H4 (cell line): ENCODE data around the gene PRKG1. TPM values are rescaled to one million over a fixed set of nuclear protein-coding genes. Genes with fewer than 3 reads are reported as not detected.
"Not testable (repeated sequence)": the region's sequence is repeated elsewhere in the genome, so short reads cannot be mapped to it uniquely, and the experiment has no call there.

Experiments used
- DNase-seq: peaks from one replicate; pipeline ENCODE4 v3.0.0-alpha.2; 2015; ENCODE audit warnings: low spot score
- total RNA-seq: library from RNA; depleted of rRNA; stranded (reverse); fragments of >200 nt; shearing (Covaris generic); gene quantifications from 2 replicates; pipeline ENCODE4 v1.2.3, GENCODE V29; 2014

The PRKG1 gene
- total RNA-seq, 1 experiment from 2014 or later = 3.4 TPM

DNA sequence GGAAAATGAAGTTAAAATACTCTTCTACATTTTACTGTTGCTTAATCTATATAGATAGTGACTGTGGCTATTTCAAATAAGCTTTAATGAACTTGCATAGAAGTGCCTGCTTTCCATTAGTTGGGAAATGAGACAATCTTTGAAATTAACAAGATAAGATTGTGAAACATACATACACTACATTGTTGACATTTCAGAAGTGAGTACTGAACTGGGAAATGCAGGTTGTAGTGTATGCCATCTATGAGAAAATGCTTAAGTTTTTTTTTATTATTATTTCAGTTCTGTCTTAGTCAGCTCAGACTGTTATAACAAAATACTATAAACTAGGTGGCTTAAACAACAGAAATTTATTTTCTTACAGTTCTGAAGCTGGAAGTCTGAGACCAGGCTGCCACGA is 674.7 kb downstream of the PRKG1 start:
- DNase-seq = no peak

DNA sequence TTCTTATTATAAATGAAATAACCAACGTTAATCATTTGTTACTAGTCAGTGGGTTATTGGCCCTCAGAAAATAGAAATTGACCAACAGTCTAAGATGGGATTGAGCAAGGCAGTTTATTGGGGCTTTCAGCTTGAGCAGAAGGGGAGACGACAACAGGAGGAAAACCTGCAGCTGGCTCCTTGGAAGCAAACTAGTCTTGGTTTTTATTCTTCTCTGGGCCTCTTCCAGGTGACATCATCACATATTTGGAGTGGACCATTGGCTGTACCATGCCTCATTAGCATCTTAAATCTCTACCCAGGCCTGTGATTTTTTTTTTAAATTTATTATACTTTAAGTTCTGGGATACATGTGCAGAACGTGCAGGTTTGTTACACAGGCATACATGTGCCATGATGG is 684.1 kb downstream of the PRKG1 start:
- no peak for DNase-seq

DNA sequence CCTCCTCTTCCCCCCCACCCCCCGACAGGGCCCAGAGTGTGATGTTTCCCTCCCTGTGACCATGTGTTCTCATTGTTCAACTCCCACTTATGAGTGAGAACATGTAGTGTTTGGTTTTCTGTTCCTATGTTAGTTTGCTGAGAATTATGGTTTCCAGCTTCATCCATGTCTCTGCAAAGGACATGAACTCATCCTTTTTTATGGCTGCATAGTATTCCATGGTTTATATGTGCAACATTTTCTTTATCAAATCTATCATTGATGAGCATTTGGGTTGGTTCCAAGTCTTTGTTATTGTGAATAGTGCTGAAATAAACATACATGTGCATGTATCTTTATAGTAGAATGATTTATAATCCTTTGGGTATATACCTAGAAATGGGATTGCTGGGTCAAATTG is 684.6 kb downstream of the PRKG1 start:
- not testable (repeated sequence) for DNase-seq

DNA sequence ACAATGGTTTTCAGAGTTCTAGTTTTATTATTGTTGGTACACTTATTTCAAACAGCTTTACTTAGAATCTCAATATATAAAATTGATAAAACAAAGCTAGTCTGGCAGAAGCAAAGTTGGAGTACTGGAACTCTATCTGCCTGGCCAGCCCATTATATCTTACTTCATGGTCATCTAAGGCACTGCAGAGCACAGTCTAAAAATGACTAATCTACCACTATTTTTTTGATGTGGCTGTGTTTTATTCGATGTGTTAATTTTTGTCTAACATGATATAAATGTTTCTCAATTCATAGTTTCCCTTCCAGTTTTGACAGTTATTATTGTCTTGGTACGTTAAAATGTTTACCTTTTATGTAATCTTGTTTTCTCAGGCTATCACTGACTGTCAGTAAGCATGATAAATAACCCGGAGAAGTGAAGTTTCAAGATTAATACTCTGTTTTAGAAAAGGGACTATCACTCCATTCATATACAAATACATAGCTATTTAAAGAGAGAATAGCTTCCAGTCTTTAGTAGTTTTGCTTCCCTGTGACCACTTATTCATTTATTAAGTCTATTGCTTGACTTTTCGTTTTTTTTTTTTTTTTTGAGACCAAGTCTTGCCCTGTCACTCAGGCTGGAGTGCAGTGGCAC is 685.7 kb downstream of the PRKG1 start:
- no peak for DNase-seq

DNA sequence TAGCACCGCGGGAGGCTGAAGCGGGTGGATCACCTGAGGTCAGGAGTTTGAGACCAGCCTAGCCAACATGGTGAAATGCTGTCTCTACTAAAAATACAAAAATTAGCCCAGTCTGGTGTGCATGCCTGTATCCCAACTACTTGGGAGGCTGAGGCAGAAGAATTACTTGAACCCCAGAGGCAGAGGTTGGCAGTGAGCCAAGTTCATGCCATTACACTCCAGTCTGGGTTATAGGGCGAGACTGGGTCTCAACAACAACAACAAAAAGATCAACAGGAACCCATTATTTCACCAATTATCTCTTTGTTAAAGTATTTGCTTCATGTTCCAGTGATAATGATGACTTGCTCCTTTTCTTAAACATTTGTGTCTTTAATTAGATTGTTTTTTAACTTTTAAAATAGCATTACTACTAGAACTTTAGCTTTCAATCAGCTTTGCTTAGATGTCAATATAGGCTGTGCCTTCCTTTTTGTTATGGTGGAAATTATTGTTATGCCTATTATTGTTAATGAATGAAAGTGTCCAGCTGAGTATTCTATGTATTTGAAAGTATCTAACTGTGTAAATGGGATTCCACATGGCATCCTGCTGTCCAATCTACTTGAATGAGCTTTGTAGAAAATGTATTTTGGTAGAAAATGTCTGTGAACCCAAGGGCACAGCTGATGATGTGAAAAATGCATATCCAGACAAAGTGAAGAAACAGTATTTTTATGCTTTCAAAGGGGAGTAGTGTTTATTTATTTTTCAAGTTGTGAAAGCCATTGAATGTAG is 686.8 kb downstream of the PRKG1 start:
- no peak for DNase-seq

DNA sequence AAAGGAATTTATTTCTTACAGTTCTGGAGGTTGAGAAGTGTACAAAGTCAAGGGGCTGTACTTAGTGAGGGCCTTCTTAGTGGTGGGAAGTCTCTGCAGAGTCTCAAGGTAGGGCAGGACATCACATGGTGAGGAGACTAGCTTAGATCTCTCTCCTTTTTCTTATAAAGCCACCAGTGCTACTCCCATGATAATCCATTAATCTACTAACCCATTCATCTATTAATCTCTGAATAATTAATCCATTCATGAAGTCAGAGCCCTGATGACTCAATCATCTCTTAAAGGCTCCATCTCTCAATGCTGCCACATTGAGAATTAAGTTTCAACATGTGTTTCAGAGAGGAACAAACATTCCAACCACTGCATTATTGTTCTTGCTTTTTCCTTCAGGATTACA is 689.5 kb downstream of the PRKG1 start:
- DNase-seq = no peak

DNA sequence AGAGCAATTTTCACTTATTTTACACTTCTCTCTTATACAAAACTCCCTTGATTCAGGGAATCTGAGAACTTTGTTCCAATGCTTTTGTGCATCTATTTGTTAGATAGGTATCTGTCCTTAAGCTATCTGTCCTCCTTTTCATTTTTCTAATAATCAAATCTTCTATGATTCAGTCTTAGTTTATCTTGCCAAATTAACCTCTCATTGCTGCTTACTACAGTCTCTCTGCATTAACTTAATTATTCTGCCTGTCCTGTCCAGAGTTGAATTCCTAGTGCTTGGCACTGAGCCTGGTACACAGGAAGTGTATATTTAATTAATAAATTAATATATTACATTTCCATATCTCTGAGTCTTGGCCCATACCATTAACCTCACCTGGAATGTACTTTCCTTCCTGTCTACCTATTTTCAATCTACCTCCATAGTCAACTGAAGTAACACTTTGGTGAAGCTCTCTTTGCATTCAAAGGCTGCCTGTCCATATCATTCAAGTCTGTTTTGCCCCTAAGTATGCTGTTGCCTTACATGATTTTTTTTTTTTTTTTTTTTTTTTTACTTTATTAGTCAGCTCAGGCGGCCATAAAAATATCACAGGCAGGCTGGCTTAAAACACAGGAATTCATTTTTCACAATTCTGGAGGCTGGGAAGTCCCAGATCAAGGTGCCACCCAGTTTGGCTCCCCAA is 691.1 kb downstream of the PRKG1 start:
- no peak for DNase-seq

DNA sequence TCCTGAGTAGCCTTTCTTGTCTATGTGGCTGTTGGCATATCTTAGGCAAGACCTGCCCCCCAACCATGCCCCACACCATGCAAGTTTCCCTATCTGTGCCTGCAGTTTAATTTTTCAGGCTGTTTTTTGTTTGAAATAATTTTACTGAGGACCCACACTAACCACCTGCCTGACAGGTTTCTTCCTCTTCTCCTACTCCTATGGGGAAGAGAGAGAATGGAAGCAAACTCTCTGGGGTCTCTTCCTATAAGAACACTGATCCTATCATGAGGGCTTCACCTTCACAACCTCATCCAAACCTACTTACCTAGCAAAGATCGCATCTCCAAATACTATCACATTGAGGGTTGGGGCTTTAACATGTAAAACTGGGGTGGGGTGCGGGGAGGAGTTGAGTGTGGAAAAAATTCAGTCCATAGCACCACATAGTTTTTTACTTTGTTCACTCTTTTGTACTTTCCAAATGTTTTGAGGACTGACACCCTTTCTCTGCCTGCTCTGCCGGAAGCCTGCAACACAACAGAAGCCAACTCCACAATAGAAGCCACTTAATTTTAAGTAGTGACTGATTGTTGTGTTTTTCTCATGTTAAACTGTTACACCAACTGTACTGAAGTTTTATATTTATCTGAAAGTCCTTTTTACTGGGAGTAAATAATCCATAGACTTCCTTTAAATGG is 692.3 kb downstream of the PRKG1 start:
- DNase-seq = no peak

DNA sequence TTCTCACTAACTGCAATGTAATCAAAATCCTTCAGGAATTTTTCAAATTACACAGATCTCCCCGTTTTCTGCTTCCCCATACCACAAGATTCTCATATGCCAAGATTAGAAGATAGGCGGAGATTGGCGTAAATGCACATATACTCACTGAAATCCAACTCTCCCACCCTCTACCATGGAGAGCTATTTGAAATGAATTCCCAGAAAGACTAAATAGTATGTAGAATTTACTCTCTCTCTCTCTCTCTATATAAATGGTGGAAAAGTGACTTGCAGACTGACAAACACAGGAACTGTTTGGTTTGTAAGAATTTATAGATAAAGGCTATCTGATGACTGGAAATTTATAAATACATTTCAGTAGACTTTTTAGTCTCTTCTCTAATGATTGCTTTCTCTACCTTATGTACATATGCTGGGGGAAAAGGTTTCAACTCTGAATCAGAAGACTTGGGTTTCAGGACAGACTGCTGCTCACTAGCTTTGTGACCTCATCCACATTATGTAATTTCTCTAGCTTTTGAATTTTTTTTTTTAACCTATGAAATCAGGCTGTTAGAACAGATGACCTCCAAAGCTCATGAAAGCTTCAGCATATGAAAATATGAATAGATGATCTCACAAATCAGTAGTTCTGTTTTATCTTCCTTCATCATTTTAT is 692.9 kb downstream of the PRKG1 start:
- no peak for DNase-seq

DNA sequence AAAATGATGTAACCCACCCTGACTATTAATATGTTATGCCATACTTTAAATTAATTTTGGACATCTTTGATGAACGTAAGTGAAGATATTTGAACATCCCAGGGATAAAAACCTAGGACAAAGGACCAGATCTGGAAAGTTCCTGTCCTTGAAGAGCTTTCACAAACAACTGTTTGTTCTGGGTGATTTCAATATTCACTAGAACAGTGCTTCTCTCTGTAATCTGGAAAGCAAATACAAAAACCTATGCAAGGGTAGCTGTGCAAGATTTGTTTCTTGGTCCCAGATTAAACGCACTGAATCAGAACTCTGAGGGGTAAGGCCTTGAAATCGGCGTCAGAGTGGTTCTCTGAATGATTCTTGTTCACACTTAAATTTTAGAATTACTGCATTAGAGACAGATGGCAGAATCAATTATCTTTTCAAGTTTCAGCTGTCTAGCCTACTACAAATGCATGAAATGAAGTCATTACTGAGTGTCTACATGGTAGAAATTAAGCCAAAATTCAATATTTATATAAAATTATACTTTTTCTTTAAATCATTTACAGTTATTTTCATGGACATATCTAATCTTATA is 694.7 kb downstream of the PRKG1 start:
- DNase-seq = no peak

DNA sequence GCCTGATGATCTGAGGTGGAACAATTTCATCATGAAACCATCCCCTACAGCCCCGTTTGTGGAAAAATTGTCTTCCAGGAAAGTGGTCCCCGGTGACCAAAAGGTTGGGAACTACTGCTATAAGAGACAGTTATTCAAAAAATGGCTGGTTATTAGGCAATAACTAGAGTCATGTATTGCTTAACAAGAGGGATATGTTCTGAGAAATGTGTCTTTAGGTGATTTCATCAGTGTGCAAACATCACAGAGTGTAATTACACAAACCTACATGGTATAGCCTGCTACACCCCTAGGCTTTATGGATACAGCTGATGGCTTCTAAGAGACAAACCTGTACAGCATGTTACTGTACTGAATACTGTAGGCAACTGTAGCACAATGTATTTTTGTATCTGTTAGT is 696.4 kb downstream of the PRKG1 start:
- no peak for DNase-seq

DNA sequence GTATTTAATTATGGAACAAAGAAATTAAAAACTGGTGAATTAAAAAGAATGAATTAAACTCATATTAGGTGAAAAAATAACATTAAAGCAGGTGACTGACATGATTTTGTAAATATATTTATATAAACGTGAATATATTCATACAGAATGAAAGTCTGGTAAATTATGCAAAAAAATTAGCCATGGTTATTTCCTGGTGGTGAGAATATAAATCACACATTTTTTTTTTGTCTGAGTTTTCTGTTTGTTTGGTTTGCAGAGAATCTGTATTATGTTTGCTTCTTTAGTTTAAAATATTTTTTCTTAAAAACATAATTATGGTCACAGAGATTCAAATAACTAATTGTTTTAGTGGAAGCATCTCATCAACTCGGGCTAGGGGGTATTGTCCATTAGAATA is 698.1 kb downstream of the PRKG1 start:
- DNase-seq = no peak

DNA sequence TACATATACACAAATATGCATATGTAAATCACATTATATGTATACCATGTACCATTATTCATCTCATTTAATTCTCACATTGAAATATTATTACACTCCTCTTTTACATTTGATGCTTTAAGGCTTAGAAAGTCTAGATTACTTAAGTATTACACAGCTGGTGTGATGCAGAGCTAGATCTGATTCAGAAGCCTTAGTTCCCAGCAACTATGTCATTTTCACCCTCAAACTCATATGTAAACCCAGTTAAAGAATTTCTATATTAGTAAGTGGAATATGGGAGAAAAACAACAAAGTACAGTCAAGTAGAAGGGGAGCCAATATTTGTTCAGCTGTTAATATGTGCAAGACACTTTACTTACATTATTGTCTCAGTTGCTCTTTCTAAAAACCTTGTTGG is 699.4 kb downstream of the PRKG1 start:
- DNase-seq = no peak

DNA sequence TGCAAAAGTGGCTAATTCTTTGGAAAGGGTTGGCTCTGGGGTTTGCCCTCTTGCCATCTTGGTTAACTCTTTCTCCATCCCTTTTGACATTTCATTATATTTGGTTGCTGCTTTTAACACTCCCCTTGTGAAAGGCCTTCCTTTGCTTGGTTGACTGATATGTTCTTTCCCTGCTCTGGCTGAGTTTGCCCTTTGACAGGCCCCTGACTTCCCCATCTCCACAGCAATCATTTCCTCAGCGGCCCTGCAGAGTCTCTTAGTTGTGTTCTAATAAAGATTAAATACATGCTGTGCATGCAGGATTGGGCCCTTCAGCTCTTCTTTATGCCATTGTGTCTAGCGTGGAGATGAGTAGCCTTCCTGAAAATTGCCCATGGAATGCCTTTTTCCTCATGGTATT is 709.7 kb downstream of the PRKG1 start:
- no peak for DNase-seq

DNA sequence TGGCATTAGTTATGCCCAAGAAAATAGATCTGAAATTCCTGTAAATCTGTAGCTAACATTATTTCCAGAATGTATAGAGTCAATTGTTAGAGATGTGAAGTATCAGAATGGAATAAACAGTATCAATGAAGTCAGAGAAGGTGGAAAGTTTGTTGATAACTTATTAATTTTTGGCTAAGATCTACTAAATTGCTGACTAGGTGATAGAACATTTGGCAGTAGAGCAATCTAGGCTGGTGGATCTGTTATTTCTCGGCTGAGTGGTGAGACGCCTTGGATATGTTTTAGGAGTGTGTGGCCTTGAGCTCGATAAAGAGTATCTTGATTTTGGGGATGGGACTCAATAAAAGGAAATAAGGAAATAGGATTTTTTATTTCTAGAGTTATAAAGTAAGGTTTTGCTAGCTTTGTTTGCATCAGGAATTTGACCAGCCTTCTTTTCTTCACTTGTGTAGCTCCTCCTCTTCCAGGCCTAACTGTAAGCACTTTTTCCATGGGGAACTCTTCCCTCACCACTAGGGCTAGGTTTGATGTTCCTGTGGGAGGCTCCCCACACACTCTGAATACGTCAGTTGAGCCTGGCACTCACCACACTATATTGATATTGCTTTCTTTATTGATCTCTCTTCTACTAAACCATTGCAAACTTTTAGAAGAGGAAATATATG is 711.9 kb downstream of the PRKG1 start:
- no peak for DNase-seq

DNA sequence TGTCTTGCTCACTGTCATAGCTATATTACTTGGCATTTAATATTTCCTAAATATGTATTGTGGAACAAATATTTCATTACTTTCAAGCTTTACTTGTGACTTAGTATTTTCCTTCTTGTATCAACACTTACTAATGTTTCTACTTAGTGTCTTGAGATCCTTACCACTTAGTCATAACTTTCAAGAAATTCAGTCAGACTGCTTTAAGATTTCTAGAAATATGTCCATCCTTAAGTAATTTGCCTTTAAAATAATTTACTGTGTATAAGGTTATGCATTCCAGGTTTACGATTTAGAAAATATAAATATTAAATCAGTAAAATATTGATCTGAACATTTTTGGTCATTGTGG is 712.4 kb downstream of the PRKG1 start:
- DNase-seq = no peak

DNA sequence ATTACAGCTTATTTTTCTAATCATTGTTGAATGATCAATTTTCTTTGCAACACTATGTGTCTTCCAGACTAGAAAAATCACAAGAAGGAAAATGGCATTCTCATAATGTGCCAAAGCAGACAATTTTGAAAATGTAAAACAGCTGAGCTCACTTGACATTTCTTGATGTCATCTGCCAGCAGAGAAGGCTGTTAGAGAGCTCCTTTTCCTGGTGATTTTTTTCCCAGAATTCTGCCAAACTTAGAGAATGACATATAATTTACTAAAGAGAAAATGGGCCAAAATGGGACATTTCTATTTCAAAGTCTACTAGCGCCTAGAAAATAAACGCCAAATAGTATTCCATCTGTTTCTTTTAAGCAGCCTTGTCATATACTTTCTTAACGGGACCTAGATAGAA is 714.0 kb downstream of the PRKG1 start:
- no peak for DNase-seq

DNA sequence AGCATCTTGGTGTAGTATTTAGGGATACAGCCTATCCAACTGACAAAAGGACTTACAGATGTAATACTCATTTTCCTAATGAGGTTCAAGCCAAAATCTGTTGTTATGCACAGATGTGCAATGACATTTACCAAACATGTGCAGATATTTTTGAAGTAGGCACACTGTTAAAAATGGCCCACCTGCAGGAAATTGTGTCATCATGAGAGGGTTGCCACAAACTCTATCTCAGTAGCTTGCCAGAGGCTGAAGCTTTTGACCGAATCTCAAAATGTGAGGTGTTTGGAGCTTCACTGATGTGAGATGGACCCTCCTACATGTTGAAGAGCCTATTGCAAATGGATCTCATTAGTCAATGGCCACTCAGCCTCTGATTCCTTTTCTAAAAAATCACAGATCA is 714.8 kb downstream of the PRKG1 start:
- no peak for DNase-seq

DNA sequence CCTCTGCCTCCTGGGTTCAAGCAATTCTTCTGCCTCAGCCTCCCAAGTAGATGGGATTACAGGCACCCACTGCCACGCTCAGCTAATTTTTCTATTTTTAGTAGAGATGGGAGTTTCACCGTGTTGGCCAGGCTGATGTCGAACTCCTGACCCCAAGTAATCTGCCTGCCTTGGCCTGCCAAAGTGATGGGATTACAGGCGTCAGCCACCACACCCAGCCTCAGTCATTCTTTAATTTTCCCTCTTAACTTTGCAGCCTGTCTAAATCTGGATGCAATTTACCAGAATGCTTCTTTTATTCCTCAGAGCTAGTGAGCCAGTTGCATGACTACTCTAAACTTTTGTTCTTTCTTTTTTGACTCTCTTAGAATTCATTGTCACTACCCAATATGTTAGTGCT is 715.6 kb downstream of the PRKG1 start:
- no peak for DNase-seq

DNA sequence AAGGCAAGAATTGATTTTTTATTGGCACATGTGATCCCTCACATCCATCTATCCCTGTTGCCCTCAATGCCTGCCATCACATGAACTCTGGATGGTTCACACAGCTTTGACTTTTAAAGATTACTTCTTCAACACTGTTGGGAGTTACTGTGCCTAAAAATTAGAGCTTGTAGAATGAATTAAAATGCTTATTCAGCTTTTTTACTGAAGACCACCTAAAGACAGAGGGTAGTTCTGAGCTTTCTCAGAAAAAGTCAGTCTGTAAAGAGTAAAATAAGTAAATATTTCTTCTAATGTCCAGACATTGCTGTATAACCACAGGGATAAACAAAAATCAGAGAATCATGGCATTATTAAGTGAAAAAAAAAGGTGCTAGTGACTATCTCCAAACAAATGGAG is 718.4 kb downstream of the PRKG1 start:
- no peak for DNase-seq

DNA sequence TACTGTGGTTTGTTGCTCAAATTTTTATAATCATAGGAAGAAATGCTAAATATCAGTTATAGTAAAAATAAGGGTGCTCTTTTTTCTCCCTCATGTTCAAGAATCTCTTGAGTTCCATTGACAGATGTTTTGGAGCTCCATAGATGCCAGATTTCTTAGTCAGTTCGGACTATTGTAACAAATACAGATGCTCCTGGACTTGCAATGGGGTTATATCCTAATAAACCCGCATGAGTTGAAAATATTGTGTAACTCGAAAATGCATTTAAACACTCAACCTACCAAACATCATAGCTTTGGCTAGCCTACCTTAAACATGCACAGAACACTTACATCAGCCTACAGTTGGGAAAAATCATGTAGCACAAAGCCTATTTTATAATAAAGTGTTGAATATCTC is 725.8 kb downstream of the PRKG1 start:
- no peak for DNase-seq
